CD14-positive monocyte (primary cell): ENCODE data around the gene IFFO2. TPM values are rescaled to one million over a fixed set of nuclear protein-coding genes. Genes with fewer than 3 reads are reported as not detected.
A peak's percentile ranks its signal among the peaks of the same experiment; 100 is the strongest.

ENCODE experiments used
- DNase-seq, 3 donors: peaks; one replicate each; pipeline ENCODE4 v3.0.0-alpha.2; 2011 to 2022
- H2AFZ ChIP-seq: 2 replicates; pipeline ENCODE4 v1.6.0; 2012; ENCODE audit warnings: mild to moderate bottlenecking, low read depth, low read length, inconsistent platforms; ENCODE audit not compliant: insufficient read depth, poor library complexity, severe bottlenecking
- H3K27ac ChIP-seq, 2 donors: 1 replicate in 1 of 2; 2 replicates in 1 of 2; pipeline ENCODE4 v1.5.1; 2012 to 2013; ENCODE audit warnings: low read length in 2 of 2, control low read depth in 1 of 2, inconsistent platforms in 1 of 2, low read depth in 1 of 2, mild to moderate bottlenecking in 1 of 2
- H3K27me3 ChIP-seq, 2 donors: one replicate each; pipeline versions ENCODE4 v1.6.0 to v1.6.1; 2011 to 2013; ENCODE audit warnings: low read length in 2 of 2; ENCODE audit not compliant: control insufficient read depth in 2 of 2, insufficient read depth in 2 of 2
- H3K36me3 ChIP-seq, 2 donors: replicated peaks in 1 of 2; 1 replicate in 1 of 2; 2 replicates in 1 of 2; pipeline versions ENCODE4 v1.5.1 to v1.6.1; 2012 to 2013; ENCODE audit warnings: low read length in 2 of 2, control low read depth in 1 of 2, inconsistent platforms in 1 of 2, mild to moderate bottlenecking in 1 of 2; ENCODE audit not compliant: insufficient read depth in 2 of 2, control insufficient read depth in 1 of 2
- H3K4me1 ChIP-seq, 2 donors: 1 replicate in 1 of 2; 2 replicates in 1 of 2; pipeline versions ENCODE4 v1.5.1 to v1.6.1; 2012 to 2013; ENCODE audit warnings: low read length in 2 of 2, control low read depth in 1 of 2, inconsistent platforms in 1 of 2, mild to moderate bottlenecking in 1 of 2, moderate library complexity in 1 of 2; ENCODE audit not compliant: insufficient read depth in 2 of 2, control insufficient read depth in 1 of 2
- H3K4me2 ChIP-seq: replicated peaks from 2 replicates; pipeline ENCODE3; 2012; ENCODE audit warnings: low read length, moderate library complexity, mild to moderate bottlenecking; ENCODE audit not compliant: poor library complexity, severe bottlenecking; ENCODE audit errors: extremely low read depth
- H3K4me3 ChIP-seq, 3 experiments: fragments of 200-600 bp in 1 of 3; sonication (generic) in 1 of 3; replicated peaks in 1 of 3; 1 replicate in 2 of 3; 2 replicates in 1 of 3; pipeline ENCODE4 v1.5.1; 2011 to 2013; ENCODE audit warnings: low read length in 3 of 3, mild to moderate bottlenecking in 3 of 3, control low read depth in 2 of 3, low read depth in 2 of 3, inconsistent platforms in 1 of 3, moderate library complexity in 1 of 3
- H3K79me2 ChIP-seq: 2 replicates; pipeline ENCODE4 v1.6.0; 2012; ENCODE audit warnings: mild to moderate bottlenecking, control low read depth, inconsistent platforms, low read length, moderate library complexity; ENCODE audit not compliant: insufficient read depth
- H3K9ac ChIP-seq: 2 replicates; pipeline ENCODE4 v1.6.0; 2017; ENCODE audit warnings: low read length, mild to moderate bottlenecking; ENCODE audit not compliant: insufficient read depth, poor library complexity, severe bottlenecking
- H3K9me3 ChIP-seq, 2 donors: replicated peaks in 1 of 2; 1 replicate in 1 of 2; 2 replicates in 1 of 2; pipeline versions ENCODE4 v1.5.1 to v1.6.1; 2012 to 2013; ENCODE audit warnings: low read length in 2 of 2, control low read depth in 1 of 2; ENCODE audit not compliant: control insufficient read depth in 1 of 2, insufficient read depth in 1 of 2
- H4K20me1 ChIP-seq: 2 replicates; pipeline ENCODE4 v1.6.0; 2012; ENCODE audit warnings: mild to moderate bottlenecking, low read length, control low read depth, moderate library complexity; ENCODE audit not compliant: insufficient read depth
- H3K27ac Mint-ChIP-seq, 7 donors: one replicate each; pipeline ENCODE4 v1.8.0; 2020; ENCODE audit warnings: mild to moderate bottlenecking in 7 of 7, mixed read lengths in 7 of 7, moderate library complexity in 6 of 7, inconsistent platforms in 2 of 7
- H3K27me3 Mint-ChIP-seq, 3 donors: one replicate each; pipeline ENCODE4 v1.8.0; 2021 to 2022; ENCODE audit warnings: low read depth in 3 of 3, mild to moderate bottlenecking in 3 of 3, mixed read lengths in 3 of 3, moderate library complexity in 3 of 3, inconsistent platforms in 1 of 3
- H3K36me3 Mint-ChIP-seq, 2 donors: one replicate each; pipeline ENCODE4 v1.8.0; 2020; ENCODE audit warnings: mixed read lengths in 2 of 2, inconsistent platforms in 1 of 2, mild to moderate bottlenecking in 1 of 2
- H3K4me1 Mint-ChIP-seq: one replicate; pipeline ENCODE4 v1.8.0; 2020; ENCODE audit warnings: mild to moderate bottlenecking, mixed read lengths
- H3K4me3 Mint-ChIP-seq, 2 donors: one replicate each; pipeline ENCODE4 v1.8.0; 2020; ENCODE audit warnings: mild to moderate bottlenecking in 2 of 2, mixed read lengths in 2 of 2, moderate library complexity in 1 of 2
- H3K9me3 Mint-ChIP-seq, 7 donors: one replicate each; pipeline ENCODE4 v1.8.0; 2020 to 2022; ENCODE audit warnings: mixed read lengths in 7 of 7, mild to moderate bottlenecking in 6 of 7, moderate library complexity in 6 of 7, inconsistent platforms in 2 of 7
- WGBS: methylation state at CpG from one replicate; pipeline ENCODE4 v1.1.5; 2013; ENCODE audit warnings: missing lambda C conversion rate; ENCODE audit not compliant: insufficient coverage; 5-methylcytosine and 5-hydroxymethylcytosine counted together
- intact Hi-C, 2 donors: fragments of 100-400 bp; cut with micrococcal nuclease; formaldehyde crosslinking; loops; one replicate each; pipeline versions ENCODE4 v1.15.0 to v1.15.1; 2023
- polyA plus RNA-seq, 3 donors: library from polyadenylated mRNA; depleted of rRNA in 1 of 3; unstranded in 2 of 3; stranded (reverse) in 1 of 3; fragments of 300-500 nt in 2 of 3; fragments of >200 nt in 1 of 3; fragmentation: Illumina TruSeq in 2 of 3; gene quantifications; 1 replicate in 2 of 3; 2 replicates in 1 of 3; pipeline ENCODE4 v1.2.3, GENCODE V29; 2012 to 2021
- TF ChIP-seq, protein P1 (sequence below): fragments of 200-600 bp; IDR thresholded peaks from one replicate; pipeline ENCODE4 v1.8.0; 2022; ENCODE audit warnings: antibody characterized with exemption, mild to moderate bottlenecking

IFFO2 gene
- polyA plus RNA-seq, 3 donors: 0.78 to 17.5 (median 0.94) TPM

DNA sequence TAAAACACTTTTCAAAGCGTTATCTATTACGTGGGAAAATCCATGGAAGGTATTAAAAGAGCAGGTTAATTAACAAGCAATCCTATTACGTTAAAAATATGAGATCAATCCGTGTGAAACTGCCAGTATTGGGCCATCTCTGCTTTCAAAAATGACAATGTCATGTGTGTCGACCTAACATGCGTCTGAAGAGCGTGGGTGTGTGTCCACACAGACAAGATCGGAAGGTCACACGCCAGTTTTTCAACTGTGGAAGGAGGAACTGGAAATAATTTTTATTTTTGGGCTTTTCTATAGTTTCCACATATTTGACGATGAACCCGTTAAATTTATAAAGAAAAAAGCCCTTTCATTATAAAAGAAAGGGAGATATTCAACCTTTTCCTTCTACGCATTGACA lies 36.5 kb downstream of the IFFO2 start:
- Histone ChIP-seq H4K20me1 (peaks cover 34% of the 10 kb centered on the region), H3K79me2 (no peaks in the 10 kb centered on the region), H3K4me3 (no peak overlapping the region), H3K4me1 (peaks cover 34% of the 10 kb centered on the region in 2 donors), H2AFZ (no peak overlapping the region), H3K36me3 (peaks cover 0 to 43% of the 10 kb centered on the region in 2 donors), H3K9ac (no peak overlapping the region), H3K9me3 (no peaks in the 10 kb centered on the region), H3K27me3 (no peaks in the 10 kb centered on the region), H3K27ac (no peak overlapping the region), H3K4me2 (no peak overlapping the region)
- intact Hi-C loops: no loop called here
- Mint-ChIP-seq H3K4me1 (peaks cover 34% of the 10 kb centered on the region), H3K36me3 (peaks cover 16 to 40% of the 10 kb centered on the region in 2 donors), H3K9me3 (no peaks in the 10 kb centered on the region), H3K27me3 (peaks cover 0 to 2% (median under 1%) of the 10 kb centered on the region in 3 donors), H3K4me3 (no peak overlapping the region), H3K27ac (peak overlapping the region in 1 of 7 donors; percentile 9)
- TF ChIP-seq, protein P1, sequence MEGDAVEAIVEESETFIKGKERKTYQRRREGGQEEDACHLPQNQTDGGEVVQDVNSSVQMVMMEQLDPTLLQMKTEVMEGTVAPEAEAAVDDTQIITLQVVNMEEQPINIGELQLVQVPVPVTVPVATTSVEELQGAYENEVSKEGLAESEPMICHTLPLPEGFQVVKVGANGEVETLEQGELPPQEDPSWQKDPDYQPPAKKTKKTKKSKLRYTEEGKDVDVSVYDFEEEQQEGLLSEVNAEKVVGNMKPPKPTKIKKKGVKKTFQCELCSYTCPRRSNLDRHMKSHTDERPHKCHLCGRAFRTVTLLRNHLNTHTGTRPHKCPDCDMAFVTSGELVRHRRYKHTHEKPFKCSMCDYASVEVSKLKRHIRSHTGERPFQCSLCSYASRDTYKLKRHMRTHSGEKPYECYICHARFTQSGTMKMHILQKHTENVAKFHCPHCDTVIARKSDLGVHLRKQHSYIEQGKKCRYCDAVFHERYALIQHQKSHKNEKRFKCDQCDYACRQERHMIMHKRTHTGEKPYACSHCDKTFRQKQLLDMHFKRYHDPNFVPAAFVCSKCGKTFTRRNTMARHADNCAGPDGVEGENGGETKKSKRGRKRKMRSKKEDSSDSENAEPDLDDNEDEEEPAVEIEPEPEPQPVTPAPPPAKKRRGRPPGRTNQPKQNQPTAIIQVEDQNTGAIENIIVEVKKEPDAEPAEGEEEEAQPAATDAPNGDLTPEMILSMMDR: no peak
- WGBS: 67% methylated on average over 3 of the region's 12 CpGs
- no peak for DNase-seq

- no peak overlapping the region for H3K9ac ChIP-seq
- H3K9me3 ChIP-seq: no peaks in the 10 kb centered on the region
- H3K36me3 ChIP-seq: peaks cover 0 to 43% of the 10 kb centered on the region in 2 donors
- H3K9me3 Mint-ChIP-seq: no peaks in the 10 kb centered on the region
- TF ChIP-seq, protein P1: no peak
- no peaks in the 10 kb centered on the region for H3K79me2 ChIP-seq
- peak overlapping the region in 2 of 7 donors; percentile 7 to 9 for H3K27ac Mint-ChIP-seq
- no peak overlapping the region for H3K4me3 ChIP-seq
- no peak overlapping the region for H3K27ac ChIP-seq
- DNase-seq: no peak
- peaks cover 16 to 40% of the 10 kb centered on the region in 2 donors for H3K36me3 Mint-ChIP-seq
- peaks cover 28% of the 10 kb centered on the region for H3K4me1 Mint-ChIP-seq
- no peak overlapping the region for H2AFZ ChIP-seq
- intact Hi-C loops: no loop called here
- no peaks in the 10 kb centered on the region for H3K27me3 ChIP-seq
- WGBS: over 99% methylated on average over 12 of the region's 31 CpGs
- H3K4me3 Mint-ChIP-seq: no peak overlapping the region
- peaks cover 29% of the 10 kb centered on the region for H4K20me1 ChIP-seq
- peaks cover 28% of the 10 kb centered on the region in 2 donors for H3K4me1 ChIP-seq
- peaks cover 0 to 5% (median 0%) of the 10 kb centered on the region in 3 donors for H3K27me3 Mint-ChIP-seq
- H3K4me2 ChIP-seq: no peak overlapping the region
Measured at GRCh38 chr1:18919197-18919905, 37.1 kb downstream of the IFFO2 start.
